HepG2 (cell line): ENCODE data around the gene WTAP. TPM values are rescaled to one million over a fixed set of nuclear protein-coding genes. Genes with fewer than 3 reads are reported as not detected.
A peak's percentile ranks its signal among the peaks of the same experiment; 100 is the strongest.

ENCODE experiments used
- ATAC-seq: fragments of 200-7000 bp; cut with Tn5 transposase; 3 replicates; pipeline ENCODE4 v1.9.1; 2020; ENCODE audit warnings: mild to moderate bottlenecking, moderate library complexity
- BruUV-seq: library from RNA; stranded (reverse); fragments of 400-500 nt; replicated peaks from 2 replicates; lab custom pipeline; 2021; lab: Mats Ljungman, UMichigan
- CTCF ChIA-PET: fragments of 300-600 bp; formaldehyde crosslinking; extraction: SDS; loops from one replicate; lab custom pipeline; 2021; ENCODE audit warnings: low total read pairs, inconsistent platforms, low intra/inter-chr PET ratio; lab: Yijun Ruan, JAX
- POLR2A ChIA-PET: fragments of 350-600 bp; sonication (Branson Sonifier 250); formaldehyde crosslinking; loops from one replicate; lab custom pipeline; 2020; ENCODE audit warnings: antibody characterized with exemption, inconsistent platforms; lab: Yijun Ruan, JAX
- DNase-seq: peaks from one replicate; pipeline ENCODE4 v3.0.0-alpha.2; 2015; ENCODE audit warnings: low spot score
- FAIRE-seq: peaks from 3 replicates; lab custom pipeline; 2011; peaks lifted over from hg19 to GRCh38; lab: Jason Lieb, UNC
- H2AFZ ChIP-seq: one replicate; pipeline ENCODE4 v1.6.1; 2011; ENCODE audit warnings: low read length, inconsistent platforms
- H3K27ac ChIP-seq: fragments of 300-600 bp; 3 replicates; pipeline ENCODE4 v1.8.0; 2011; ENCODE audit warnings: mixed run types, mild to moderate bottlenecking, mixed read lengths, low read length, inconsistent platforms; ENCODE audit not compliant: insufficient read depth; ENCODE audit errors: extremely low read length
- H3K27me3 ChIP-seq, 2 experiments: fragments of 200-600 bp in 1 of 2; 2 replicates in 1 of 2; 3 replicates in 1 of 2; pipeline versions ENCODE4 v1.6.0 to v1.8.0; 2011; ENCODE audit warnings: low read length in 2 of 2, mild to moderate bottlenecking in 2 of 2, moderate library complexity in 2 of 2, inconsistent platforms in 1 of 2; ENCODE audit not compliant: insufficient read depth in 2 of 2, control insufficient read depth in 1 of 2
- H3K36me3 ChIP-seq, 2 experiments: fragments of 200-600 bp in 1 of 2; replicated peaks in 1 of 2; 2 replicates in 1 of 2; 3 replicates in 1 of 2; pipeline versions ENCODE4 v1.5.1 to v1.8.0; 2011; ENCODE audit warnings: low read length in 2 of 2, inconsistent platforms in 1 of 2; ENCODE audit not compliant: insufficient read depth in 2 of 2, control insufficient read depth in 1 of 2
- H3K4me1 ChIP-seq: 2 replicates; pipeline ENCODE4 v1.5.1; 2012; ENCODE audit warnings: low read length, inconsistent platforms; ENCODE audit not compliant: insufficient read depth
- H3K4me2 ChIP-seq: 2 replicates; pipeline ENCODE4 v1.6.0; 2011; ENCODE audit warnings: low read depth, low read length, inconsistent platforms
- H3K4me3 ChIP-seq, 3 experiments: fragments of 200-600 bp in 1 of 3; sonication (generic), shearing (Covaris generic) in 1 of 3; replicated peaks in 1 of 3; 2 replicates each; pipeline ENCODE4 v1.5.1; 2011 to 2016; ENCODE audit warnings: low read length in 3 of 3, inconsistent platforms in 2 of 3, low read depth in 2 of 3, mild to moderate bottlenecking in 2 of 3, control low read depth in 1 of 3, mixed read lengths in 1 of 3; ENCODE audit not compliant: insufficient read depth in 1 of 3
- H3K79me2 ChIP-seq: one replicate; pipeline ENCODE4 v1.6.1; 2011; ENCODE audit warnings: low read length, inconsistent platforms; ENCODE audit not compliant: insufficient read depth
- H3K9ac ChIP-seq: 2 replicates; pipeline ENCODE4 v1.6.0; 2011; ENCODE audit warnings: mild to moderate bottlenecking, low read depth, low read length, inconsistent platforms; ENCODE audit not compliant: insufficient read depth
- H3K9me3 ChIP-seq: 2 replicates; pipeline ENCODE4 v1.5.1; 2012; ENCODE audit warnings: mild to moderate bottlenecking, low read length
- H4K20me1 ChIP-seq: 2 replicates; pipeline ENCODE4 v1.6.0; 2011; ENCODE audit warnings: inconsistent platforms, mild to moderate bottlenecking, low read length, moderate library complexity; ENCODE audit not compliant: insufficient read depth
- DMTF1 ChIP-seq: sonication (generic); formaldehyde crosslinking; IDR thresholded peaks from 2 replicates; pipeline ENCODE4 v1.4.0; 2020; ENCODE audit warnings: mild to moderate bottlenecking, missing genetic modification reagents
- FOXK1 ChIP-seq: sonication (generic); formaldehyde crosslinking; IDR thresholded peaks from 2 replicates; pipeline ENCODE4 v1.4.0; 2020; ENCODE audit warnings: low read depth, missing genetic modification reagents, borderline replicate concordance
- HDAC1 ChIP-seq: sonication (generic); formaldehyde crosslinking; IDR thresholded peaks from 2 replicates; pipeline ENCODE4 v1.5.1; 2020; ENCODE audit warnings: mild to moderate bottlenecking, missing genetic modification reagents
- KDM6A ChIP-seq: IDR thresholded peaks from 2 replicates; pipeline ENCODE4 v1.6.1; 2016; ENCODE audit warnings: low read depth
- LCORL ChIP-seq, 2 experiments: fragments of 450-650 bp in 1 of 2; sonication (generic) in 1 of 2; formaldehyde crosslinking in 1 of 2; IDR thresholded peaks; 2 replicates each; pipeline versions ENCODE4 v1.5.0 to v1.6.1; 2017 to 2020; ENCODE audit warnings: antibody characterized with exemption in 1 of 2, missing genetic modification reagents in 1 of 2
- MLX ChIP-seq: IDR thresholded peaks from 2 replicates; pipeline ENCODE4 v1.6.1; 2016
- ONECUT2 ChIP-seq: sonication (generic); formaldehyde crosslinking; IDR thresholded peaks from 2 replicates; pipeline ENCODE4 v1.4.0; 2020; ENCODE audit warnings: missing genetic modification reagents
- POLR2AphosphoS5 ChIP-seq: IDR thresholded peaks from 2 replicates; pipeline ENCODE4 v1.6.1; 2012; ENCODE audit warnings: low read depth, low read length
- RBM22 ChIP-seq: fragments of 200-400 bp; formaldehyde crosslinking; optimal IDR thresholded peaks from 2 replicates; pipeline ENCODE3; 2017; ENCODE audit warnings: mild to moderate bottlenecking, low read length, moderate library complexity
- ZFP1 ChIP-seq: IDR thresholded peaks from 2 replicates; pipeline ENCODE4 v1.6.1; 2016
- ZFP36L2 ChIP-seq: sonication (generic); formaldehyde crosslinking; IDR thresholded peaks from 2 replicates; pipeline ENCODE4 v1.4.0; 2020; ENCODE audit warnings: missing genetic modification reagents
- ZNF30 ChIP-seq: sonication (generic); formaldehyde crosslinking; IDR thresholded peaks from 2 replicates; pipeline ENCODE4 v1.5.0; 2020; ENCODE audit warnings: mild to moderate bottlenecking, missing genetic modification reagents
- ZNF501 ChIP-seq: sonication (generic); formaldehyde crosslinking; IDR thresholded peaks from 2 replicates; pipeline ENCODE4 v1.5.1; 2020; ENCODE audit warnings: mild to moderate bottlenecking, moderate library complexity, missing genetic modification reagents
- ZNF772 ChIP-seq: sonication (generic); formaldehyde crosslinking; IDR thresholded peaks from 2 replicates; pipeline ENCODE4 v1.5.0; 2020; ENCODE audit warnings: mild to moderate bottlenecking, missing genetic modification reagents
- ZNF790 ChIP-seq: sonication (generic); formaldehyde crosslinking; IDR thresholded peaks from 2 replicates; pipeline ENCODE4 v1.8.0; 2022; ENCODE audit warnings: missing genetic modification reagents, mild to moderate bottlenecking, borderline replicate concordance
- WGBS: methylation state at CpG from one replicate; pipeline ENCODE4 v1.1.6; 2017; ENCODE audit warnings: low lambda C conversion rate; 5-methylcytosine and 5-hydroxymethylcytosine counted together
- in situ Hi-C: cut with HindIII; loops from 2 replicates; pipeline ENCODE4 v1.10.0; 2017; ENCODE audit warnings: low pct_unique_long_range_greater_than_20kb; ENCODE audit not compliant: extremely low pct_ligation_motif_present
- intact Hi-C: fragments of 100-400 bp; cut with micrococcal nuclease; formaldehyde crosslinking; loops from one replicate; pipeline ENCODE4 v1.10.0; 2022; ENCODE audit not compliant: unreplicated experiment
- polyA plus RNA-seq, 8 experiments: library from polyadenylated mRNA; depleted of rRNA in 3 of 8; stranded (reverse) in 7 of 8; unstranded in 1 of 8; fragments of >200 nt; fragmentation: Illumina TruSeq in 4 of 8; extraction: Trizol in 4 of 8; gene quantifications; 2 replicates each; pipeline versions ENCODE4 v1.2.1 to v1.2.3, GENCODE V29; 2011 to 2016; ENCODE audit warnings: low read depth in 4 of 8, missing spikeins in 1 of 8, mixed read lengths in 1 of 8; ENCODE audit not compliant: insufficient read depth in 1 of 8
- total RNA-seq, 5 experiments: library from RNA; depleted of rRNA; stranded (reverse); fragments of >200 nt; fragmentation: Illumina TruSeq; extraction: Trizol; gene quantifications; 2 replicates each; pipeline ENCODE4 v1.2.3, GENCODE V29; 2016; ENCODE audit warnings: low read depth in 1 of 5

The WTAP gene
- total and polyA plus RNA-seq, 2 of the 13 experiments (the other 11 are each of a cell fraction or from before 2014, with no cell fraction given), result 31.6 to 167 TPM

GRCh38 chr6:159691963-159692287 is 35.4 kb upstream of the WTAP start (continued):
- TF ChIP-seq RBM22, result peak; percentile 22
- peak; percentile 34; the same call in 1 of the 2 replicates for TF ChIP-seq HDAC1 (CRISPR knock-in tag)
- TF ChIP-seq POLR2AphosphoS5, result 0 out of 2 replicates have a peak, but pooled peaks have one; percentile 6
- TF ChIP-seq FOXK1 (CRISPR knock-in tag), result 0 out of 2 replicates have a peak, but pooled peaks have one; percentile 18
- no peak for TF ChIP-seq DMTF1 (CRISPR knock-in tag)
- TF ChIP-seq KDM6A, result no peak
- TF ChIP-seq ZFP1 (CRISPR knock-in tag), result 0 out of 2 replicates have a peak, but pooled peaks have one; percentile 8
- no peak for TF ChIP-seq LCORL (IDR thresholded peaks at IDR 0.05)
- no peak for TF ChIP-seq LCORL (CRISPR knock-in tag; IDR thresholded peaks at IDR 0.05)
- no peak for TF ChIP-seq ZFP36L2 (CRISPR knock-in tag)
- TF ChIP-seq, all 625 proteins: peak for 30

GRCh38 chr6:159692303-159693127 is 34.8 kb upstream of the WTAP start:
- in situ Hi-C loops (loop anchor here (5.0 to 10.0 kb wide), 4 partner anchors 35 to 282 kb away; partner anchors contain the start of genes ACAT2, MRPL18 and WTAP), intact Hi-C loops (loop anchor here (1.0 to 2.0 kb wide), 3 partner anchors 35 to 160 kb away; partner anchors contain the start of gene WTAP)
- DNase-seq (peak; percentile 41), FAIRE-seq (no peak), ATAC-seq (peak; percentile 29)
- H2AFZ ChIP-seq, result no peak overlapping the region
- no TSS peak for BruUV-seq
- ChIA-PET POLR2A (interaction anchor here (1.0 to 5.9 kb wide), 19 partner anchors 9 to 642 kb away, joined by 3 to 144 read pairs (median 5); partner anchors contain the start of genes ACAT2, MRPL18, TCP1 and WTAP), CTCF (interaction anchor here (0.6 kb wide), 1 partner anchor 693 kb away, joined by 3 read pairs; no protein-coding TSS in a partner anchor)
- peaks cover 8 to 20% of the 10 kb centered on the region in 2 experiments for H3K36me3 ChIP-seq
- peaks cover 53% of the 10 kb centered on the region for H3K79me2 ChIP-seq
- H3K4me2 ChIP-seq, result peak overlapping the region; percentile 84
- H3K27ac ChIP-seq, result peak overlapping the region; percentile 94
- under 1% methylated on average over 34 of the region's 66 CpGs for WGBS
- H3K4me3 ChIP-seq, result peak overlapping the region; percentile 75 to 97 (median 90)
- H3K9me3 ChIP-seq, result no peaks in the 10 kb centered on the region
- H4K20me1 ChIP-seq, result peaks cover 10% of the 10 kb centered on the region
- H3K4me1 ChIP-seq, result peaks cover 52% of the 10 kb centered on the region
- H3K27me3 ChIP-seq, result no peaks in the 10 kb centered on the region; a peak in 1 of 5 replicates
- peak overlapping the region; percentile 92 for H3K9ac ChIP-seq
- peak; percentile 29; the same call in 1 of the 2 replicates for TF ChIP-seq ZNF772
- peak; percentile 10; the same call in 1 of the 2 replicates for TF ChIP-seq ONECUT2 (CRISPR knock-in tag)
- 0 out of 2 replicates have a peak, but pooled peaks have one; percentile 41 for TF ChIP-seq ZNF501 (CRISPR knock-in tag)
- 0 out of 2 replicates have a peak, but pooled peaks have one; percentile 18 for TF ChIP-seq ZNF790 (CRISPR knock-in tag)
- no peak for TF ChIP-seq MLX (CRISPR knock-in tag)
- peak; percentile 58; the same call in 1 of the 2 replicates for TF ChIP-seq ZNF30 (CRISPR knock-in tag)
- no peak for TF ChIP-seq FOXK1 (CRISPR knock-in tag)
